ENCODE results near the gene SH3RF1. TPM values are rescaled to one million over a fixed set of nuclear protein-coding genes. Genes with fewer than 3 reads are reported as not detected.

SH3RF1 gene
- total RNA-seq, 2 donors from 2014 or later, result 42.9 to 57.5 TPM

DNA sequence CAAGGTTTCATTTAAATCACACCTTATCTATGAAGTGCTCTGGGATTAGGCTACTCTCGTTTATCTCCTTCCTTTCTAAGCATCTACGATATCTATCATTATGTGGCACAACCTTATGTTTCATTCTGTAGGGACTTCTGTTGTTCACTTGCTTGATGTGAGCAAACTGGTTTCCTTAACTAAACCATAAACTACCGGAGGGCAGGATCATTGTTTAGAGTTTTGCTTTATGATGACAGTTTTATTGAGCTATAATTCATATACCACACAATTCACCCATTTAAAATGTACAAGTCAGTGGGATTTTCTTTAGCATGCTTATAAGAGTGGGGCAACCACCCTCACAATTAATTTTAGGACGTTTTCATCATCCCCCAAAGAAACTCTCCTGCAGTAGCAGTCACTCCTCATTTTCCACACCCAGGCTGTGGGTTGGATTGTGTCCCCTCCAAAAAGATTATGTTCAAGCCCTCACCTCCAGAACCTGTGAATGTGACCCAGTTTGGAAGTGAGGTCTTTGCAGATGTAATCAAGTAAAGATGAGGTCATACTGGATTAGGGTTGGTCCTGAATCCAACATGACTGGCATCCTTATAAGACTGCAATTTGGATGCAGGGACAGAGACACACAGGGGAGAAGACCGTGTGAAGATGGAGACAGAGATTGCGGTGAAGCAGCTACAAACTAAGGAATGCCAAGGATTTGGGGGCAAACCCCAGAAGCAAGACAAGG is 42.1 kb upstream of the SH3RF1 start:
- no peak overlapping the region for H3K4me3 ChIP-seq
- intact Hi-C loops (cut with DNase I), result no loop called here
- TF ChIP-seq POLR2AphosphoS5 (IDR thresholded peaks at IDR 0.05) (peak; percentile 54), POLR2A (IDR thresholded peaks at IDR 0.05) (no peak)
- H3K4me1 ChIP-seq (replicated peaks), result no peaks in the 10 kb centered on the region
- H3K9me3 ChIP-seq, result no peaks in the 10 kb centered on the region
- WGBS, result 52% methylated on average over 6 of the region's 6 CpGs
- no peaks in the 10 kb centered on the region for H3K36me3 ChIP-seq
- no peak for DNase-seq (ENCODE audit: low spot score)
- H3K27me3 ChIP-seq (replicated peaks; ENCODE audit: insufficient read depth), result no peaks in the 10 kb centered on the region
- peak overlapping the region in 1 of 2 donors; percentile 43 for H3K27ac ChIP-seq

DNA sequence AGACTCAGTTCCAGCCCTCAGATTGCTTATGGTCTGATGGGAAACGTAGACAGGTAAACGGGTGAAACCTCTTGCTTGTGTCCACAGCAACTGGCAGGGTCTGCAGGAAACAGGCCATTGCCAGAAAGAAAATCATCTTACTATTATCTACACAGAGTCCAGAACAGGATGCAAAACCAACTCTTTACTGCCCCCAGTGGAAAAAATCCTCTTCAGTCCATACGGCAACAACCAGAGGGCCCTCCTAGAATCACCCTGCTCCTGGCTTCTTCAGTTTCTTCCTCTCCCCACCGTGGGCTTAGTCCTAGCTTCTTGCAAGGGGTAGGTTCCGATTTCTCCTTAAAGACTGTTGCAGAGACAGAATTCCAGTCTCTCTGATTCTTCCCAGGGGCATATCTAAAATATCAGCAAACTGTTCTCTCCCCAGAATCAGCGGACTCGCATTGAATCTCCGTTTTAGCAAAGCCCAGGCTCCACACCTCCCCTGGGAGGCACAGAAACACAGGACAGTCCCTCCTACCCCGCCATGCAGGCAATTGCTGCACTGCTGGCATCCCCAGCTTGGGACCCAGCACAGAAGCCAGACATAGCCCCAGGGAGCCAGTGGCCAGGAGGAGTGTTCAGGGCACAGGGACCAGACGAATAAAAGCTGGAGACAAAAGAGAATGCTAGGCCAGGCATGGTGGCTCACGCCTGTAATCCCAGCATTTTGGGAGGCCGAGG is 41.0 kb upstream of the SH3RF1 start:
- TF ChIP-seq, protein P1, sequence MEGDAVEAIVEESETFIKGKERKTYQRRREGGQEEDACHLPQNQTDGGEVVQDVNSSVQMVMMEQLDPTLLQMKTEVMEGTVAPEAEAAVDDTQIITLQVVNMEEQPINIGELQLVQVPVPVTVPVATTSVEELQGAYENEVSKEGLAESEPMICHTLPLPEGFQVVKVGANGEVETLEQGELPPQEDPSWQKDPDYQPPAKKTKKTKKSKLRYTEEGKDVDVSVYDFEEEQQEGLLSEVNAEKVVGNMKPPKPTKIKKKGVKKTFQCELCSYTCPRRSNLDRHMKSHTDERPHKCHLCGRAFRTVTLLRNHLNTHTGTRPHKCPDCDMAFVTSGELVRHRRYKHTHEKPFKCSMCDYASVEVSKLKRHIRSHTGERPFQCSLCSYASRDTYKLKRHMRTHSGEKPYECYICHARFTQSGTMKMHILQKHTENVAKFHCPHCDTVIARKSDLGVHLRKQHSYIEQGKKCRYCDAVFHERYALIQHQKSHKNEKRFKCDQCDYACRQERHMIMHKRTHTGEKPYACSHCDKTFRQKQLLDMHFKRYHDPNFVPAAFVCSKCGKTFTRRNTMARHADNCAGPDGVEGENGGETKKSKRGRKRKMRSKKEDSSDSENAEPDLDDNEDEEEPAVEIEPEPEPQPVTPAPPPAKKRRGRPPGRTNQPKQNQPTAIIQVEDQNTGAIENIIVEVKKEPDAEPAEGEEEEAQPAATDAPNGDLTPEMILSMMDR (IDR thresholded peaks at IDR 0.05), result peak in 2 of 4 experiments; percentile 27 to 31
- no peak for TF ChIP-seq POLR2A (IDR thresholded peaks at IDR 0.05)
- no peak for TF ChIP-seq POLR2AphosphoS5 (IDR thresholded peaks at IDR 0.05)
- DNase-seq (ENCODE audit: low spot score), result no peak
- H3K36me3 ChIP-seq, result no peaks in the 10 kb centered on the region
- H3K9me3 ChIP-seq, result no peaks in the 10 kb centered on the region
- no peak overlapping the region for H3K4me3 ChIP-seq
- intact Hi-C loops (cut with DNase I), result no loop called here
- H3K27ac ChIP-seq, result peak overlapping the region in 1 of 2 donors; percentile 43
- WGBS, result 84% methylated on average over 12 of the region's 12 CpGs
- no peaks in the 10 kb centered on the region for H3K4me1 ChIP-seq (replicated peaks)
- no peaks in the 10 kb centered on the region for H3K27me3 ChIP-seq (replicated peaks; ENCODE audit: insufficient read depth)

DNA sequence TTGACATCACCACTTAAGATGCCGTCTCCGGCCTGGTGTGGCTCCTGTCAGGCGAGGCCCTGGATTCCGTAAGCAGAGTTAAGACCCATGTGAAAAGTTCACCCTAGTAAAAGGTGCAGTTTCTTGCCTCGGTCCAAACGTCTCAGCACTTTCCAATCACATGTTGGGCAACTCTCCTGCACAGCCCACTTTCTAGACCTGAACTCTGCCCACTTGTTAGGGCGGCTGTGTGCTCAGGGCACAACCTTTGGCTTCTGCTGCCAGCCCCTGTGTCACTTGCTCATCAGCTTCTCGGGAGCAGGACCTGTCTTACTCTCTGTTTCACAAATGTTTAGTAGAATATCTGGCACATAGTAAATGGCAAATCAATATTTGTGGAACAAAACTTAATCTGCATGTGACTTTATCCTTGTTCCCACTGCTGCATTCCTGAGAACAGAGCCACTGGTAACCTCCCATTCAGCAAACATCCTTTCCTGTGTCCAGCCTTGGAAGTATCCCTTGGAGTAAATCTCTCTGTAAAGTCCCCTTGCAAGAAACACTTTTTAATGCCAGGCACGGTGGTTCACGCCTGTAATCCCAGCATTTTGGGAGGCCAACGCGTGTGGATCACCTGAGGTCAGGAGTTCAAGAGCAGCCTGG is 38.7 kb upstream of the SH3RF1 start:
- peak; percentile 49 for DNase-seq (ENCODE audit: low spot score)
- no peaks in the 10 kb centered on the region for H3K9me3 ChIP-seq
- intact Hi-C loops (cut with DNase I), result no loop called here
- H3K27me3 ChIP-seq (replicated peaks; ENCODE audit: insufficient read depth), result no peaks in the 10 kb centered on the region
- TF ChIP-seq POLR2AphosphoS5 (IDR thresholded peaks at IDR 0.05), result peak; percentile 85
- TF ChIP-seq POLR2A (IDR thresholded peaks at IDR 0.05), result no peak
- WGBS, result 92% methylated on average over 12 of the region's 12 CpGs
- H3K4me1 ChIP-seq (replicated peaks), result no peaks in the 10 kb centered on the region
- no peak overlapping the region for H3K4me3 ChIP-seq
- no peaks in the 10 kb centered on the region for H3K36me3 ChIP-seq
- peak overlapping the region; percentile 66 to 67 for H3K27ac ChIP-seq

DNA sequence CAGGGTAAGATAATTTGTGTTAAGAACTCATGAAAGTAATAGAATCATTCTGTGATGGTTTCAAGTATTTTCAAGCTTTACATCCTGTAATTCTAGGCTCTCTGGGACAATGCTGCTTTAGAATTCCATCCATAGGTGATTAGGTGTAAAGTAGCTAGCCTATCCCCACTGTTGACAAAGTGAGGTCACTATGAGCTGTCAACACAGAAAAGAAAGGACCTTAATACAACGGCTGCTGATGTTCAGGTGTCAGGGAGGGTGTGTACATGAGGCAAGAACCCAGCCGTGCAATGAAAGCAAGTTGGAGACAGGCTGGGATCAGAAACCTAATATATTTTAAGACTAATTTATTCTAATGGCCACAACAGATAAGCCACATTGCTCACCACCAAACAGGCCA is 36.8 kb upstream of the SH3RF1 start:
- Histone ChIP-seq H3K4me1 (replicated peaks) (no peaks in the 10 kb centered on the region), H3K9me3 (no peaks in the 10 kb centered on the region), H3K27me3 (replicated peaks; ENCODE audit: insufficient read depth) (no peaks in the 10 kb centered on the region), H3K4me3 (no peak overlapping the region), H3K27ac (no peak overlapping the region), H3K36me3 (no peaks in the 10 kb centered on the region)
- no peak for TF ChIP-seq POLR2A (IDR thresholded peaks at IDR 0.05)
- TF ChIP-seq, protein P1 (IDR thresholded peaks at IDR 0.05), result no peak
- no peak for TF ChIP-seq POLR2AphosphoS5 (IDR thresholded peaks at IDR 0.05)
- 65% methylated on average over 2 of the region's 2 CpGs for WGBS
- DNase-seq (ENCODE audit: low spot score), result no peak
- intact Hi-C loops (cut with DNase I), result no loop called here

DNA sequence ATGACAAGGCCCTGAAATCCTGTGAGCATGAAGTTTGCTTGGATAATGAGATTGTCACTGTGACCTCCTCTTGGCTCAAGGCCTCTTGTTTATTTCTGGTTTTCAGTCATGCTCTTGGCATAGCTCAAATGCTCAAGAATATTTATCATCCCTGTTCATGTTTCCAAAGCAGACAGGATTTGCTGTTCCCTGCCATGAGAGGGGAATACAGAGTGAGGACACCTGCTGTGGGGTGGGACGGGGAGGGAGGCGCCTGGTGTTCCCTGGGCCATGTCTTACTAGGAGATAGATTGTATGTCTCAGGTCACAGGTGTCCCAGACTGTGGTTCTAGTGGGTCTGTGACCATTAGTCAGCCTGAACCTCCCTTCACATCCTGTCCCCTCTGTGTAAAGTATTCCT is 34.9 kb upstream of the SH3RF1 start:
- intact Hi-C loops (cut with DNase I), result no loop called here
- no peak for DNase-seq (ENCODE audit: low spot score)
- no peak overlapping the region for H3K4me3 ChIP-seq
- no peaks in the 10 kb centered on the region for H3K36me3 ChIP-seq
- TF ChIP-seq POLR2AphosphoS5 (IDR thresholded peaks at IDR 0.05) (no peak), POLR2A (IDR thresholded peaks at IDR 0.05) (no peak)
- TF ChIP-seq, protein P1 (IDR thresholded peaks at IDR 0.05), result no peak
- H3K9me3 ChIP-seq, result no peaks in the 10 kb centered on the region
- WGBS, result 88% methylated on average over 2 of the region's 2 CpGs
- H3K27me3 ChIP-seq (replicated peaks; ENCODE audit: insufficient read depth), result no peaks in the 10 kb centered on the region
- H3K4me1 ChIP-seq (replicated peaks), result no peaks in the 10 kb centered on the region
- peak overlapping the region in 1 of 2 donors; percentile 46 for H3K27ac ChIP-seq

All from prostate gland (tissue), 2 donors.